Left ventricle myocardium superior (tissue), 1 donor: ENCODE measurements around the gene ZNF620. TPM values are rescaled to one million over a fixed set of nuclear protein-coding genes. Genes with fewer than 3 reads are reported as not detected.
"Not testable (repeated sequence)": the region's sequence is repeated elsewhere in the genome, so short reads cannot be mapped to it uniquely, and the experiment has no call there.

Experiments used
- ATAC-seq: fragments of 200-7000 bp; cut with Tn5 transposase; one replicate; pipeline ENCODE4 v1.9.1; 2020; ENCODE audit warnings: mild to moderate bottlenecking, moderate library complexity
- DNase-seq: peaks from one replicate; pipeline ENCODE4 v3.0.0-alpha.2; 2020
- intact Hi-C: fragments of 100-400 bp; cut with micrococcal nuclease; formaldehyde crosslinking; loops from one replicate; pipeline ENCODE4 v1.11.0; 2022
- total RNA-seq: library from RNA; stranded (reverse); fragmentation: NEBNext Ultra II Directional; extraction: Animal tissue kit (Norgen Biotek cat#: 25700); gene quantifications from one replicate; pipeline ENCODE4 v1.2.1, GENCODE V29; 2021
- donor health status: DM: no; HTN: yes; CAD: no; lungs with severe emphysema.

ZNF620 gene
- total RNA-seq, 1 donor from 2014 or later, result 1.7 TPM

DNA sequence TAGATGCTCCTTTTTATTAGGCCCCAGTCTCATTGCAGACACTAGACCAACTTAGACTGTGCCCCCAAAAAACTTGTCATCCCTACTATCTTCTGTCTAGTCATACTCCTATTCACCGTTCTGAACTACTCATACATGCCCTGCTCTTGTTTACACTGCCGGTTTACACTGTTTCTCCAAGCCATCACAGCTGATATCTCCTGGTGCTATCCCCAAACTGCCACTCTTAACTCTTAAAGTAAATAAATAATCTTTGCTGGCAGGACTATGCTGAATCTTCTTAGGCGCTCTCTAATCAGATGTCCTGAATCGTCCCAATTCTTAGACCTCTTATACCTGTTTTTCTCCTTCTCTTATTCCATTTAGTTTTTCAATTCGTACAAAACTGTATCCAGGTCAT is 59.8 kb downstream of the ZNF620 start:
- intact Hi-C loops, DNase-seq, ATAC-seq: not testable (repeated sequence)

DNA sequence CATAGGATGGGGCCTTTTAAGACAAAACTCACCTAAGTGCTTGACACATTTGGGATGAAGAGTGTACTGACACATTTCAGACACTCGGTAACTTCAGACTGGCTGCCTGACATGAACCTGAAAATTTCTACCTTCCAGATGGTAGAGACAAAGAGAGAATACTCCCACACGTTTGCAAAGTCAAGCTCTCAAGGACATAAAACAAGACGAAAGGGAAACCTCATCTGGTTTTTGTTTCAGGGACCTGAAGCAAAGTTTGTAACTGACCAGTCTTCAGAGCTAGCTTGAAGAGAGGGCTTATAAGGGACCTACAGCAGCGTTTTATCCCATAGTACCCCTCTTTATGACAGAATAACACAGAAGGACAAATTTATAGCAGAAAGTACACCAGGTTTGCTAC is 60.9 kb downstream of the ZNF620 start:
- intact Hi-C loops, result no loop called here
- ATAC-seq, result no peak

More for the DNA sequence above, 60.9 kb downstream of the ZNF620 start:
- no peak for DNase-seq

Other genes with a start within 250 kb of the ZNF620 start
- 329 TPM for gene EIF1B, start 196.3 kb upstream of the ZNF620 start, total RNA-seq
- gene ENTPD3, start 118.9 kb upstream of the ZNF620 start, total RNA-seq, result 0.12 TPM
- 1,099 TPM for gene RPL14, start 48.7 kb upstream of the ZNF620 start, total RNA-seq
- 4.3 TPM for gene ZNF619, start 28.9 kb upstream of the ZNF620 start, total RNA-seq
- 8.6 TPM for gene ZNF621, start 18.9 kb downstream of the ZNF620 start, total RNA-seq